ENCODE measurements around the gene EME1. TPM values are rescaled to one million over a fixed set of nuclear protein-coding genes. Genes with fewer than 3 reads are reported as not detected.
A peak's percentile ranks its signal among the peaks of the same experiment; 100 is the strongest.

The EME1 gene
- total and polyA plus RNA-seq, 2 experiments from 2014 or later: 14.4 to 15.9 TPM

DNA sequence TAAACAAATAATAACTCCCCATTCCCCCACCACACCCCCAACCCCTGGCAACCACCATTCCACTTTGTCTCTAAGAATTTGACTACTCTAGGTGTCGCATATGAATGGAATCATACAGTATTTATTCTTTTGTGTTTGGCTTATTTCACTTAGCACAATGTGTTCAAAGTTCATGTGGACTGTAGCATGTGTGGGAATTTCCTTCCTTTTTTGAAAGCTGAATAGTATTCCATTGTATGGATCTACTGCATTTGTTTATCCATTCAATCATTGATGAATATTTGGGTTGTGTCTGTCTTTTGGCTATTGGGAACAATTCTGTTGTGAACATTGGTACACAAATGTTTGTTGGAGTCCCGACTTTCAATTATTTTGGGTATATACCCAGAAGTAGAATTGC, 49.7 kb downstream of the EME1 start (continued):
- TF ChIP-seq, protein P1, sequence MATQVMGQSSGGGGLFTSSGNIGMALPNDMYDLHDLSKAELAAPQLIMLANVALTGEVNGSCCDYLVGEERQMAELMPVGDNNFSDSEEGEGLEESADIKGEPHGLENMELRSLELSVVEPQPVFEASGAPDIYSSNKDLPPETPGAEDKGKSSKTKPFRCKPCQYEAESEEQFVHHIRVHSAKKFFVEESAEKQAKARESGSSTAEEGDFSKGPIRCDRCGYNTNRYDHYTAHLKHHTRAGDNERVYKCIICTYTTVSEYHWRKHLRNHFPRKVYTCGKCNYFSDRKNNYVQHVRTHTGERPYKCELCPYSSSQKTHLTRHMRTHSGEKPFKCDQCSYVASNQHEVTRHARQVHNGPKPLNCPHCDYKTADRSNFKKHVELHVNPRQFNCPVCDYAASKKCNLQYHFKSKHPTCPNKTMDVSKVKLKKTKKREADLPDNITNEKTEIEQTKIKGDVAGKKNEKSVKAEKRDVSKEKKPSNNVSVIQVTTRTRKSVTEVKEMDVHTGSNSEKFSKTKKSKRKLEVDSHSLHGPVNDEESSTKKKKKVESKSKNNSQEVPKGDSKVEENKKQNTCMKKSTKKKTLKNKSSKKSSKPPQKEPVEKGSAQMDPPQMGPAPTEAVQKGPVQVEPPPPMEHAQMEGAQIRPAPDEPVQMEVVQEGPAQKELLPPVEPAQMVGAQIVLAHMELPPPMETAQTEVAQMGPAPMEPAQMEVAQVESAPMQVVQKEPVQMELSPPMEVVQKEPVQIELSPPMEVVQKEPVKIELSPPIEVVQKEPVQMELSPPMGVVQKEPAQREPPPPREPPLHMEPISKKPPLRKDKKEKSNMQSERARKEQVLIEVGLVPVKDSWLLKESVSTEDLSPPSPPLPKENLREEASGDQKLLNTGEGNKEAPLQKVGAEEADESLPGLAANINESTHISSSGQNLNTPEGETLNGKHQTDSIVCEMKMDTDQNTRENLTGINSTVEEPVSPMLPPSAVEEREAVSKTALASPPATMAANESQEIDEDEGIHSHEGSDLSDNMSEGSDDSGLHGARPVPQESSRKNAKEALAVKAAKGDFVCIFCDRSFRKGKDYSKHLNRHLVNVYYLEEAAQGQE (IDR thresholded peaks at IDR 0.05; ENCODE audit: unreplicated experiment): no peak
- no peak for TF ChIP-seq CREB1 (CRISPR knock-in tag; IDR thresholded peaks at IDR 0.05; ENCODE audit: low read depth)

DNA sequence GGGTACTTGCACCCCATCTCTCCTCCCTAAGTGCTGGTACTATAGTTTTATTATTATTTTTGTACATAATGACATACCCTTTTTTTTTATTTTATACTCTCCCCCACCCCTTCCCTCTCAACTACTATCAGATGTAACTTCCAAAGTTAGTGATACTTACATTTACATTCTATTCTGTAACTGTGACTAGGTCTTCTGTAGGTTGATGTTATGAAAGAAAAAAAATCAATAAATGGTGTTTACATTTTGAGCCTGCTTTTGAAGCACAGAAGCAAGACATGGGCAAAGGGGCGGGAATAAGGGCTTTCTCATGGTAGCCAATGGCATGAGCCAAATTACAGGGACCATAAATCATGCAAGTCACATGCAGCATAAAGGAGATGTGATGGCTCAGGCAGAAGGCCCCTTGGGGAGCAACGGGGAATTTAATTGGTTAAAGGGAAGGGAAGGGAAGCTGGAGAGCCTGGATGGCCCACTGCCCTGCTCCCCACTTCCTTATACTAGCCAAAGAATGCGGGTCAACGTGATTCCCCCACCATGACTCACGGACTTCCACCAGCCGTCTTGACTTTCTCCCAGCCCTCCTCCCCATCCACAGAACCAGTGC, 50.6 kb downstream of the EME1 start:
- peaks cover 5% of the 10 kb centered on the region for H3K79me2 ChIP-seq (replicated peaks; ENCODE audit: insufficient read depth)
- peaks cover 7% of the 10 kb centered on the region; the same call in 1 of the 2 replicates for H3F3A ChIP-seq (replicated peaks; ENCODE audit: low read depth)
- Mint-ChIP-seq H3K27ac (no peak overlapping the region), H3K27me3 (ENCODE audit: insufficient read depth, low read depth, poor library complexity) (peaks cover 12% of the 10 kb centered on the region), H3K4me1 (peaks cover 24% of the 10 kb centered on the region), H3K36me3 (ENCODE audit: low read depth) (peaks cover 7% of the 10 kb centered on the region; the same call in 2 of the 3 replicates), H3K4me3 (no peak overlapping the region; the same call in 2 of the 3 replicates), H3K9me3 (peaks cover 20% of the 10 kb centered on the region)
- H4K20me1 ChIP-seq (replicated peaks; ENCODE audit: insufficient read depth): no peaks in the 10 kb centered on the region
- H3K36me3 ChIP-seq (ENCODE audit: insufficient read depth): no peaks in the 10 kb centered on the region
- no peak overlapping the region for H2AFZ ChIP-seq
- no peaks in the 10 kb centered on the region for H3K9me2 ChIP-seq (ENCODE audit: insufficient read depth)
- H3K4me3 ChIP-seq: no peak overlapping the region
- peaks cover 18% of the 10 kb centered on the region for H3K4me1 ChIP-seq (ENCODE audit: insufficient read depth)
- peaks cover 13% of the 10 kb centered on the region; the same call in 1 of the 2 replicates for H3K27me3 ChIP-seq (ENCODE audit: insufficient read depth)
- no peak overlapping the region for H3K4me2 ChIP-seq
- DNase-seq (ENCODE audit: low spot score) (peak; percentile 32), ATAC-seq (no peak)
- no peak overlapping the region for H3K27ac ChIP-seq (ENCODE audit: low read depth)
- TF ChIP-seq, protein P2, sequence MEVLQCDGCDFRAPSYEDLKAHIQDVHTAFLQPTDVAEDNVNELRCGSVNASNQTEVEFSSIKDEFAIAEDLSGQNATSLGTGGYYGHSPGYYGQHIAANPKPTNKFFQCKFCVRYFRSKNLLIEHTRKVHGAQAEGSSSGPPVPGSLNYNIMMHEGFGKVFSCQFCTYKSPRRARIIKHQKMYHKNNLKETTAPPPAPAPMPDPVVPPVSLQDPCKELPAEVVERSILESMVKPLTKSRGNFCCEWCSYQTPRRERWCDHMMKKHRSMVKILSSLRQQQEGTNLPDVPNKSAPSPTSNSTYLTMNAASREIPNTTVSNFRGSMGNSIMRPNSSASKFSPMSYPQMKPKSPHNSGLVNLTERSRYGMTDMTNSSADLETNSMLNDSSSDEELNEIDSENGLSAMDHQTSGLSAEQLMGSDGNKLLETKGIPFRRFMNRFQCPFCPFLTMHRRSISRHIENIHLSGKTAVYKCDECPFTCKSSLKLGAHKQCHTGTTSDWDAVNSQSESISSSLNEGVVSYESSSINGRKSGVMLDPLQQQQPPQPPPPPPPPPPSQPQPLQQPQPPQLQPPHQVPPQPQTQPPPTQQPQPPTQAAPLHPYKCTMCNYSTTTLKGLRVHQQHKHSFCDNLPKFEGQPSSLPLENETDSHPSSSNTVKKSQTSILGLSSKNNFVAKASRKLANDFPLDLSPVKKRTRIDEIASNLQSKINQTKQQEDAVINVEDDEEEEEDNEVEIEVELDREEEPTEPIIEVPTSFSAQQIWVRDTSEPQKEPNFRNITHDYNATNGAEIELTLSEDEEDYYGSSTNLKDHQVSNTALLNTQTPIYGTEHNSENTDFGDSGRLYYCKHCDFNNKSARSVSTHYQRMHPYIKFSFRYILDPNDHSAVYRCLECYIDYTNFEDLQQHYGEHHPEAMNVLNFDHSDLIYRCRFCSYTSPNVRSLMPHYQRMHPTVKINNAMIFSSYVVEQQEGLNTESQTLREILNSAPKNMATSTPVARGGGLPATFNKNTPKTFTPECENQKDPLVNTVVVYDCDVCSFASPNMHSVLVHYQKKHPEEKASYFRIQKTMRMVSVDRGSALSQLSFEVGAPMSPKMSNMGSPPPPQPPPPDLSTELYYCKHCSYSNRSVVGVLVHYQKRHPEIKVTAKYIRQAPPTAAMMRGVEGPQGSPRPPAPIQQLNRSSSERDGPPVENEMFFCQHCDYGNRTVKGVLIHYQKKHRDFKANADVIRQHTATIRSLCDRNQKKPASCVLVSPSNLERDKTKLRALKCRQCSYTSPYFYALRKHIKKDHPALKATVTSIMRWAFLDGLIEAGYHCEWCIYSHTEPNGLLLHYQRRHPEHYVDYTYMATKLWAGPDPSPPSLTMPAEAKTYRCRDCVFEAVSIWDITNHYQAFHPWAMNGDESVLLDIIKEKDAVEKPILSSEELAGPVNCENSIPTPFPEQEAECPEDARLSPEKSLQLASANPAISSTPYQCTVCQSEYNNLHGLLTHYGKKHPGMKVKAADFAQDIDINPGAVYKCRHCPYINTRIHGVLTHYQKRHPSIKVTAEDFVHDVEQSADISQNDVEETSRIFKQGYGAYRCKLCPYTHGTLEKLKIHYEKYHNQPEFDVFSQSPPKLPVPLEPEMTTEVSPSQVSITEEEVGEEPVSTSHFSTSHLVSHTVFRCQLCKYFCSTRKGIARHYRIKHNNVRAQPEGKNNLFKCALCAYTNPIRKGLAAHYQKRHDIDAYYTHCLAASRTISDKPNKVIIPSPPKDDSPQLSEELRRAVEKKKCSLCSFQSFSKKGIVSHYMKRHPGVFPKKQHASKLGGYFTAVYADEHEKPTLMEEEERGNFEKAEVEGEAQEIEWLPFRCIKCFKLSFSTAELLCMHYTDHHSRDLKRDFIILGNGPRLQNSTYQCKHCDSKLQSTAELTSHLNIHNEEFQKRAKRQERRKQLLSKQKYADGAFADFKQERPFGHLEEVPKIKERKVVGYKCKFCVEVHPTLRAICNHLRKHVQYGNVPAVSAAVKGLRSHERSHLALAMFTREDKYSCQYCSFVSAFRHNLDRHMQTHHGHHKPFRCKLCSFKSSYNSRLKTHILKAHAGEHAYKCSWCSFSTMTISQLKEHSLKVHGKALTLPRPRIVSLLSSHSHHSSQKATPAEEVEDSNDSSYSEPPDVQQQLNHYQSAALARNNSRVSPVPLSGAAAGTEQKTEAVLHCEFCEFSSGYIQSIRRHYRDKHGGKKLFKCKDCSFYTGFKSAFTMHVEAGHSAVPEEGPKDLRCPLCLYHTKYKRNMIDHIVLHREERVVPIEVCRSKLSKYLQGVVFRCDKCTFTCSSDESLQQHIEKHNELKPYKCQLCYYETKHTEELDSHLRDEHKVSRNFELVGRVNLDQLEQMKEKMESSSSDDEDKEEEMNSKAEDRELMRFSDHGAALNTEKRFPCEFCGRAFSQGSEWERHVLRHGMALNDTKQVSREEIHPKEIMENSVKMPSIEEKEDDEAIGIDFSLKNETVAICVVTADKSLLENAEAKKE (CRISPR knock-in tag; IDR thresholded peaks at IDR 0.05): no peak
- TF ChIP-seq, protein P3, sequence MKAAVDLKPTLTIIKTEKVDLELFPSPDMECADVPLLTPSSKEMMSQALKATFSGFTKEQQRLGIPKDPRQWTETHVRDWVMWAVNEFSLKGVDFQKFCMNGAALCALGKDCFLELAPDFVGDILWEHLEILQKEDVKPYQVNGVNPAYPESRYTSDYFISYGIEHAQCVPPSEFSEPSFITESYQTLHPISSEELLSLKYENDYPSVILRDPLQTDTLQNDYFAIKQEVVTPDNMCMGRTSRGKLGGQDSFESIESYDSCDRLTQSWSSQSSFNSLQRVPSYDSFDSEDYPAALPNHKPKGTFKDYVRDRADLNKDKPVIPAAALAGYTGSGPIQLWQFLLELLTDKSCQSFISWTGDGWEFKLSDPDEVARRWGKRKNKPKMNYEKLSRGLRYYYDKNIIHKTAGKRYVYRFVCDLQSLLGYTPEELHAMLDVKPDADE (IDR thresholded peaks at IDR 0.05): no peak
- no peak for TF ChIP-seq ZNF114 (CRISPR knock-in tag; IDR thresholded peaks at IDR 0.05)
- TF ChIP-seq NANOG (IDR thresholded peaks at IDR 0.05; ENCODE audit: borderline replicate concordance): no peak
- no peak for TF ChIP-seq CREB1 (CRISPR knock-in tag; IDR thresholded peaks at IDR 0.05; ENCODE audit: low read depth)
- TF ChIP-seq JUNB (IDR thresholded peaks at IDR 0.05; ENCODE audit: unreplicated experiment): no peak
- TF ChIP-seq STAT1 (IDR thresholded peaks at IDR 0.05; ENCODE audit: unreplicated experiment): no peak
- TF ChIP-seq ZNF331 (CRISPR knock-in tag; IDR thresholded peaks at IDR 0.05; ENCODE audit: low read depth): no peak
- TF ChIP-seq, protein P1 (IDR thresholded peaks at IDR 0.05; ENCODE audit: unreplicated experiment): no peak
- no peak for TF ChIP-seq EZH2 (IDR thresholded peaks at IDR 0.05; ENCODE audit: low read depth, unreplicated experiment)
